HT1080 (cell line): ENCODE results near the gene RGS10. TPM values are rescaled to one million over a fixed set of nuclear protein-coding genes. Genes with fewer than 3 reads are reported as not detected.

Source experiments
- DNase-seq: peaks from one replicate; pipeline ENCODE4 v3.0.0-alpha.2; 2015; ENCODE audit warnings: low read depth
- total RNA-seq: library from RNA; depleted of rRNA; stranded (reverse); fragments of >200 nt; shearing (Covaris generic); gene quantifications from 2 replicates; pipeline ENCODE4 v1.2.3, GENCODE V29; 2014

RGS10 gene
- total RNA-seq, 1 experiment from 2014 or later, result 55.0 TPM

- DNase-seq, result no peak
Measured at GRCh38 chr10:119520283-119520682, 22.2 kb downstream of the RGS10 start.

DNA sequence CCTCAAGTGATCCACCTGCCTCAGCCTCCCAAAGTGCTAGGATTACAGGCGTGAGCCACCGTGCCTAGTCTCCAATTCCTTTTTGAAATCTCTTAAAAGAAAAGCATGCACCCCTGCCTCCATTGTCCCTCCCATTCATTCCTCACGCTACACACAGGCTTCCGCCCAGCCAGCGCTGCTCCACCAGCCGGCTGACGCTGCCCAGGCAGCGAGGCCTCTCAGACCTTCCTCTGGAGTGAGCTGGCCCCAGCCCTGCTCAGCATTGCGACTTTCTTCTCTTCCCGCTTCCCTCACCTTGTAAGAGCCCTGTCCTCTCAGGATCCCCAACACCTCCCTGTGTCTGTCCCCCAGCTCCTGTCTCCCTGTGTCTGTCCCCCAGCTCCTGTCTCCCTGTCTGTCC, 23.6 kb downstream of the RGS10 start:
- no peak for DNase-seq

DNA sequence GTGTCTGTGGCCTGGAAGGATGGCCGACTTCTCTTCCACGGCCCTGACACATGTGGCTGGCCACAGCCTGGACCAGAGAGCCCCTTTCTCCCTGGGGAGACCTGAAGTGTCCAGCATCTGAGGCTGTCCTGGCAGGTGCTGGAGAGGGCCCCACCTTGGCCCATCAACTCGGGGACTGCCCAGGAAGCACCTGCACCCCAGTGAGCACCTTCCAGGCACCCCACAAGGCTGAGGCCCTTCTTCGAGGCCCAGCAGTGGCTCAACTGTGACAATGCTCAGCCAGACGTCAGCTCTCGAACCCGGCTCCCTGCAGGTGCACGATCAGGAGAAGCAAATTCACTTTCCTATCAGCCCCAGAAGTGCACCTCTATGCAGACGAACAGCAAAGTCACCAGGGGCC, 24.3 kb downstream of the RGS10 start:
- no peak for DNase-seq

DNA sequence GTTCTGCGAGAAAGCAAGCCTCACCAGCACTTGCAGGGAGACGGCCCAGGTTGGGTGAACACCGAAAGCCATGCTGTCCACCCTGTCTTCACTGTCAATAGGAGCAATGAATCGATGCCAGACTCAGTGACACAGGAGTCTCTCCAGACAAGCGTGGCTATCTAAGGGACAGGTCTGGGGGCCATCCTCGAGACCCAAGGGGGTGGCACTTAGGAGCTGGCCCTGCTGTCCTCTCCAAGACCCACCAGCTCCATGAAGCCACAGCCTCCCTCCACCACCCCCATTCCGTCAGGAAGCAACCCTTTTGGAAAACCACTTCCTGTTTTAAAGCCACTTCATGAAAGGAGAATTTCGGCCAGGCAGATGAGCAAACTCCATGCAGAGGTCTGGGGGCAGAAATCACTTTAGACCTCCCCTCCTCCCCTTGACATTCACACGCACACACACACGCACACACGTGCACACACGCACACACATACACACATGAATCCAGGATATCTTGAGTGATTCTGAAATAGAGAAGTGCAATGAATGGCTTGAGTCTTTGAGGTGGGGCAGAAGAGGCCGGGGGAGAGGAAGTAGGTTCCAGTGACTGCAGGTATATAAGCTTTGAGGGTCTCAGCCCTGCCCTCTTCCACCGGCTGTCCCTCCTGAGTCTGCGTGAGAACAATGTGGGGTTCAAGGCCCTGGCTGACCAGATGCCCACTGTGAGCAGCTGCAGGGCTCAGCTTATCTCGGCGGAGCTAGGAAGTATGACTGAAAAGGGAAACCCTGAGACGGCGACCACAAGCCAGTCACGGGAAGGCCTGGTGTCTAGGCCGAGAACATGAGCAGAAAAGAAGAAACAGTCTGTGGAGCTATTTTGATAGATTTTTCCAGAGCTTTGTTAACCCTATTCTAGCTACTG, 25.0 kb downstream of the RGS10 start:
- peak; percentile 78 for DNase-seq

GRCh38 chr10:119516381-119517234, 25.9 kb downstream of the RGS10 start:
- no peak for DNase-seq

DNA sequence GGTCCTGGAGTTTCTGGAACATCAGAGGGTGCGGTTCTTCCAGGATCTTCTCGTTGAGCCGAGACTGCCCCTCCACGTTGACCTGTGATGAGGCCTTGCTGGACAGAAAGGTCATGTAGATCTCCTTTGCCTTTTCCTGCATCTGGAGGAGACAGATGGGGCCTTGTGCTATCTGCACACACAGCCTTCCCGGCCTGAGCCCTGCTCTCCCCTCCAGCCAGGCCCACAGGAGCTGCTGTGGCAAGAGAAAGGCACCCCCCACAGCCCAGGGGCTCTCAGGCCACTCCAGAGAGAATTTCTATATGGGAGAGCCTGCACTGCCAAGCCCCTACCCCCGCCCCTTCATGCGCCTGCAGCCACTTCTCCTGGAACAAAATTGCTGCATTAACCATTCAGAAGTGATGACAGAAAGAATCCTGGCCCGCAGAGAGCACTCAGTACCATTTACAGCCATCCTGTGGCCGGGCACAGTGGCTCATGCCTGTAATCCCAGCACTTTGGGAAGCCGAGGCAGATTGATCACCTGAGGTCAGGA, 26.9 kb downstream of the RGS10 start:
- no peak for DNase-seq

DNA sequence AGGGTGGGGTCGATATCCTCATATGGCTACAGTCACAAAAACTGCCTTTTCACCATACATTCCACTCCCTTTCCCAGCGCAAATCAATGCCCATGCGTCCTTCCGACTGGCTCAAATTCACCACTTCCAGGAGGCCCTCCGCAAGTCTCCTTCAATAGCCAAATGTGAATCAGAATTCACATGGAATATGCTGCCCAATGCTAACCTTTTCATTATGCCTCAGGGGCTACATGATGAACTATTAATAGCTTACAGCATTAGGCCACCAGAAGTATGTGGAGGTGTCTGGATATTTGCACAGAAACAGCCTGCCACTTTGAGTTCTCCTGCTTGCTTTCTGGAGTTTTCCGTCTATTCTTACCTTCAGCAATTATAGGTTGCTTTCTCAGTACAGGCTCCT, 27.7 kb downstream of the RGS10 start:
- no peak for DNase-seq

DNA sequence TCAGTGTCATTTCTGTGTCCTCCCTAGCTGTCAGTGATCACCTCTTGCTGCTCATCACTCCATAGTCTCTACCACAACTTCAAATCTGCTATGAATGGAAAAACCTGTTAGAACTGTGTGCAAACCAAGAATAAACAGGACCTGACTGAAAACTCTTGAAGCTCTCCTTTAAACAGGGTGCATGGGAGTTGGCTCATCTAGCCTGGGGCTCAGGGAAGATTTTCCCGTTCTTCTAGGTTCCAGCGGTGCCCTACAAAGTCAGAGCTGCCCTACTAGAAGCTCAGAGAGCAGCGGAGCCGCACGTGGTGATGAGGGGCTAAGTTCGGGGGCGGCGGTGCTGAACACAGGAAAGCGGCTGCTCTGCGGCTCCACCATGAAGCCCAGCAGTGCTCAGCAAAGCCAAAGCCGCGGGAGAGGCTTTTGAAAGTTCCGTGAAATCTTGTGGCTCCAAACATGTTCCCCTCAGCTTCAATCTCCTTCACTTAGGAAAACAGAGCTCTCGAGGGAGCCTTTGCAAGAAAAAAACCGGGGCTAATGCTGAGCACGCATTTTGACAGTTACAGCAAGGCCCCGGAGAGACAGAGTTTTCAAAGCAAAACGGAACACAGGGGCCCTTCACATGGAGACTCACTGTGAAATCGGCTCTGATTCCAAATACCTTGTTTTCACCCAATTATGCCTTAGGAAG, 30.5 kb downstream of the RGS10 start:
- DNase-seq, result no peak

- DNase-seq, result no peak
Measured at GRCh38 chr10:119509909-119510451, 32.5 kb downstream of the RGS10 start.

GRCh38 chr10:119507115-119507514, 35.4 kb downstream of the RGS10 start:
- no peak for DNase-seq

- no peak for DNase-seq
Measured at GRCh38 chr10:119505588-119506315, 36.8 kb downstream of the RGS10 start.

DNA sequence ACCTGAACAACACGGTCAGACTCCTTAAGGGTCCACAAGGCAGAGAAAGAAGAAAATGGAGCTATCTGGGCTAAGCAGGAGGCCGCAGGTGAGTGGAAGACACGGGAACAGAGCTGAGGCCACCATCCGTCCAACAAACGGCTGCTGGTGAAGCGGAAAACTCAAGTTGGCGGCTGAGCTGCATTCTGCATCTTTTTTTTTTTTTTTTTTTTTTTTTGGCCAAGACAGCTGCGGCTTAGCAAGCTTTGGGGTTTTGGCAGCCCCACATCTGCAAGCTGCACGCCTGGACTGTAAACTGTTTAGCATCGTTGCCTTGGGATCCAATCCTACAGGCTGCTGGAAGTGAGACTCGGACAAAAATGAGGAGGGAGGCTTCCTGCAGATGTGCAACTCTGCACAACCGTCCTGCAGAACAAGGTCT, 37.4 kb downstream of the RGS10 start:
- DNase-seq, result no peak

GRCh38 chr10:119504651-119505050, 37.9 kb downstream of the RGS10 start:
- DNase-seq, result no peak

GRCh38 chr10:119503821-119504220, 38.7 kb downstream of the RGS10 start:
- no peak for DNase-seq

- DNase-seq, result no peak
Measured at GRCh38 chr10:119502618-119503155, 39.8 kb downstream of the RGS10 start.

DNA sequence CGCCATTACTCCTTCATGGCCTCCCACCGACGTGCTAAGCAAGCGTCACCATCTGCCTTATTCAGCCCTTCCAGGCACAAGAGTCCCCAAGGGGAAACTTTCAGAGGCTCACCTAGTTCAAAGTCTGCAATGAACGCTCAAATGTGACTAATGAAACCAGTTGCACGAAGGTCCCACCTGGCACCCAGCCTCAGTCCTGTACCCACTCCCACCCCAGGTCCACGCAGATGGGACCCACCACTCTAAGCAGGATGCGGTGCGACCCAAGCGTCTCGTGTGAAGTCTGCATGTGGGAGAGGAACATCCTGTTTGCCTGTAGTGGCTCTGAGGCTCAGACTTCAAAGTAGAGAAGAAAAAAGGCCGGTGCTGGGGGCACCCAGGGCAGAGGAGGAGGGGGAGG, 40.3 kb downstream of the RGS10 start:
- DNase-seq, result no peak

- DNase-seq, result no peak
Measured at GRCh38 chr10:119501690-119502089, 40.8 kb downstream of the RGS10 start.

DNA sequence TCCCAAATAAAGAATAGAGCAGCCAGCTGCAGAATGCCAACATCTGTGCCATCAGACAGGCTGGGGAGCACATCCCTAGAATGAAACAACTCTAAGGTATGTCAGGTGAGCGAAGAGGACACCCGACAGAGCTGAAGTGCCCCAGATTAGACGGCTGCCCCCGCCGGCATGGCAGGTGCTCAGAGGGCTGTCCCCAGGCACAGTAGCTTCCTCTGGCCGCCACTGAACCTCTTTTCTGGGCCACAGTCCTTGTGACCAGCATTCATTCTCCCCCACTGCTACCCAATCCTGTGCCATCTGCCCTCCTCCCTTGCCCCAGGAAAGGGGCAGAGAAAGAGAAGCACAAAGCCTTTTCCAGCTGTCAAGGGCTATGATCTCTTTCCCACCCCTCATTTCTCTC, 41.7 kb downstream of the RGS10 start:
- no peak for DNase-seq

- no peak for DNase-seq
Measured at GRCh38 chr10:119500123-119500795, 42.3 kb downstream of the RGS10 start.

- DNase-seq, result no peak
Measured at GRCh38 chr10:119499677-119500002, 42.9 kb downstream of the RGS10 start.
